ENCODE data around the gene HID1. TPM values are rescaled to one million over a fixed set of nuclear protein-coding genes. Genes with fewer than 3 reads are reported as not detected.
"Not testable (repeated sequence)": the region's sequence is repeated elsewhere in the genome, so short reads cannot be mapped to it uniquely, and the experiment has no call there.

Gene HID1
- total RNA-seq, 1 donor from 2014 or later, result 157 TPM

GRCh38 chr17:74916136-74916850 is 56.3 kb downstream of the HID1 start:
- Mint-ChIP-seq H3K27ac (ENCODE audit: unreplicated experiment) (no peak overlapping the region), H3K4me1 (ENCODE audit: unreplicated experiment) (no peaks in the 10 kb centered on the region), H3K4me3 (ENCODE audit: unreplicated experiment) (no peak overlapping the region), H3K9me3 (ENCODE audit: unreplicated experiment) (no peaks in the 10 kb centered on the region), H3K36me3 (ENCODE audit: low read depth, unreplicated experiment) (no peaks in the 10 kb centered on the region), H3K27me3 (ENCODE audit: unreplicated experiment) (peaks cover 8% of the 10 kb centered on the region)
- no peak for DNase-seq (ENCODE audit: low spot score)
- TF ChIP-seq, protein P1, sequence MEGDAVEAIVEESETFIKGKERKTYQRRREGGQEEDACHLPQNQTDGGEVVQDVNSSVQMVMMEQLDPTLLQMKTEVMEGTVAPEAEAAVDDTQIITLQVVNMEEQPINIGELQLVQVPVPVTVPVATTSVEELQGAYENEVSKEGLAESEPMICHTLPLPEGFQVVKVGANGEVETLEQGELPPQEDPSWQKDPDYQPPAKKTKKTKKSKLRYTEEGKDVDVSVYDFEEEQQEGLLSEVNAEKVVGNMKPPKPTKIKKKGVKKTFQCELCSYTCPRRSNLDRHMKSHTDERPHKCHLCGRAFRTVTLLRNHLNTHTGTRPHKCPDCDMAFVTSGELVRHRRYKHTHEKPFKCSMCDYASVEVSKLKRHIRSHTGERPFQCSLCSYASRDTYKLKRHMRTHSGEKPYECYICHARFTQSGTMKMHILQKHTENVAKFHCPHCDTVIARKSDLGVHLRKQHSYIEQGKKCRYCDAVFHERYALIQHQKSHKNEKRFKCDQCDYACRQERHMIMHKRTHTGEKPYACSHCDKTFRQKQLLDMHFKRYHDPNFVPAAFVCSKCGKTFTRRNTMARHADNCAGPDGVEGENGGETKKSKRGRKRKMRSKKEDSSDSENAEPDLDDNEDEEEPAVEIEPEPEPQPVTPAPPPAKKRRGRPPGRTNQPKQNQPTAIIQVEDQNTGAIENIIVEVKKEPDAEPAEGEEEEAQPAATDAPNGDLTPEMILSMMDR (IDR thresholded peaks at IDR 0.05; ENCODE audit: unreplicated experiment), result no peak

DNA sequence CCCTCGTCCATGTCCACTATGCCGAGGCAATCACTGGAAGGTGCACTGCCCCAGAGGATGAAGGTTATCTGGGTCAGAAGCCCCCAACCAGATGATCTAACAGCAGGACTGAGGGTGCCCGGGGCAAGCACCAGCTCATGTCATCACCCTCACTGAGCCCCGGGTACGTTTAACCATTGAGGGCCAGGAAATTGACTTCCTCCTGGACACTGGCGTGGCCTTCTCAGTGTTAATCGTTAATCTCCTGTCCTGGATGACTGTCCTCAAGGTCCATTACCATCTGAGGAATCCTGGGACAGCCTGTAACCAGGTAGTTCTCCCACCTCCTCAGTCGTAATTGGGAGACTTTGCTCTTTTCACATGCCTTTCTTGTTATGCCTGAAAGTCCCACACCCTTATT is 61.1 kb downstream of the HID1 start:
- H3K4me1 Mint-ChIP-seq (ENCODE audit: unreplicated experiment); H3K4me3 Mint-ChIP-seq (ENCODE audit: unreplicated experiment); DNase-seq (ENCODE audit: low spot score); H3K27me3 Mint-ChIP-seq (ENCODE audit: unreplicated experiment); H3K9me3 Mint-ChIP-seq (ENCODE audit: unreplicated experiment); H3K27ac Mint-ChIP-seq (ENCODE audit: unreplicated experiment); H3K36me3 Mint-ChIP-seq (ENCODE audit: low read depth, unreplicated experiment): not testable (repeated sequence)

GRCh38 chr17:74909097-74909496 is 63.5 kb downstream of the HID1 start:
- DNase-seq (ENCODE audit: low spot score); H3K4me3 Mint-ChIP-seq (ENCODE audit: unreplicated experiment); H3K4me1 Mint-ChIP-seq (ENCODE audit: unreplicated experiment); H3K27ac Mint-ChIP-seq (ENCODE audit: unreplicated experiment); H3K9me3 Mint-ChIP-seq (ENCODE audit: unreplicated experiment); H3K27me3 Mint-ChIP-seq (ENCODE audit: unreplicated experiment); H3K36me3 Mint-ChIP-seq (ENCODE audit: low read depth, unreplicated experiment): not testable (repeated sequence)

DNA sequence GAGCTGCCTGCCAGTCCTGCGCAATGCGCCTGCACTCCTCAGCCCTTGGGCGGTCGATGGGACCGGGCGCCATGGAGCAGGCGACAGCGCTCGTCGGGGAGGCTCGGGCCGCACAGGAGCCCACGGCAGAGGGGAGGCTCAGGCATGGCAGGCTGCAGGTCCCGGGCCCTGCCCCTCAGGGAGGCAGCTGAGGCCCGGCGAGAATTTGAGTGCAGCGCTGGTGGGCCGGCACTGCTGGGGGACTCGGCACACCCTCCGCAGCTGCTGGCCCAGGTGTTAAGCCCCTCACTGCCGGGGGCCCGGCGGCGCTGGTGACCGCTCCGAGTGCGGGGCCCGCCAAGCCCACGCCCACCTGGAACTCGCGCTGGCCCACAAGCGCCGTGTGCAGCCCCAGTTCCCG is 65.5 kb downstream of the HID1 start:
- no peaks in the 10 kb centered on the region for H3K36me3 Mint-ChIP-seq (ENCODE audit: low read depth, unreplicated experiment)
- H3K27me3 Mint-ChIP-seq (ENCODE audit: unreplicated experiment), result peaks cover 7% of the 10 kb centered on the region
- TF ChIP-seq, protein P1 (IDR thresholded peaks at IDR 0.05; ENCODE audit: unreplicated experiment), result no peak
- no peak overlapping the region for H3K27ac Mint-ChIP-seq (ENCODE audit: unreplicated experiment)
- no peak overlapping the region for H3K4me3 Mint-ChIP-seq (ENCODE audit: unreplicated experiment)
- peaks cover 4% of the 10 kb centered on the region for H3K4me1 Mint-ChIP-seq (ENCODE audit: unreplicated experiment)
- no peak for DNase-seq (ENCODE audit: low spot score)
- H3K9me3 Mint-ChIP-seq (ENCODE audit: unreplicated experiment), result no peaks in the 10 kb centered on the region

DNA sequence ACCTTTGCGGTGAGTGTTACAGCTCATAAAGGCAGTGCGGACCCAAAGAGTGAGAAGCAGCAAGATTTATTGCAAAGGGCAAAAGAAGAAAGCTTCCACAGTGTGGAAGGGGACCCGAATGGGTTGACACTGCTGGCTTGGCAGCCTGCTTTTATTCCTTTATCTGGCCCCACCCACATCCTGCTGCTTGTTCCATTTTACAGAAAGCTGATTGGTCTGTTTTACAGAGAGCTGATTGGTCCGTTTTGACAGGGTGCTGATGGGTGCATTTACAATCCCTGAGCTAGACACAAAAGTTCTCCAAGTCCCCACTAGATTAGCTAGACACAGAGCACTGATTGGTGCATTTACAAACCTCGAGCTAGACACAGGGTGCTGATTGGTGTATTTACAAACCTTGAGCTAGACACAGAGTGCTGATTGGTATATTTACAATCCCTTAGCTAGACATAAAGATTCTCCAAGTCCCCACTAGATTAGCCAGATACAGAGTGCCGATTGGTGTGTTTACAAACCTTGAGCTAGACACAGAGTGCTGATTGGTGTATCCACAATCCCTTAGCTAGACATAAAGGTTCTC is 66.3 kb downstream of the HID1 start:
- H3K4me1 Mint-ChIP-seq (ENCODE audit: unreplicated experiment); H3K27me3 Mint-ChIP-seq (ENCODE audit: unreplicated experiment); H3K36me3 Mint-ChIP-seq (ENCODE audit: low read depth, unreplicated experiment); H3K4me3 Mint-ChIP-seq (ENCODE audit: unreplicated experiment); DNase-seq (ENCODE audit: low spot score); H3K9me3 Mint-ChIP-seq (ENCODE audit: unreplicated experiment): not testable (repeated sequence)
- peak overlapping the region; percentile 74 for H3K27ac Mint-ChIP-seq (ENCODE audit: unreplicated experiment)

DNA sequence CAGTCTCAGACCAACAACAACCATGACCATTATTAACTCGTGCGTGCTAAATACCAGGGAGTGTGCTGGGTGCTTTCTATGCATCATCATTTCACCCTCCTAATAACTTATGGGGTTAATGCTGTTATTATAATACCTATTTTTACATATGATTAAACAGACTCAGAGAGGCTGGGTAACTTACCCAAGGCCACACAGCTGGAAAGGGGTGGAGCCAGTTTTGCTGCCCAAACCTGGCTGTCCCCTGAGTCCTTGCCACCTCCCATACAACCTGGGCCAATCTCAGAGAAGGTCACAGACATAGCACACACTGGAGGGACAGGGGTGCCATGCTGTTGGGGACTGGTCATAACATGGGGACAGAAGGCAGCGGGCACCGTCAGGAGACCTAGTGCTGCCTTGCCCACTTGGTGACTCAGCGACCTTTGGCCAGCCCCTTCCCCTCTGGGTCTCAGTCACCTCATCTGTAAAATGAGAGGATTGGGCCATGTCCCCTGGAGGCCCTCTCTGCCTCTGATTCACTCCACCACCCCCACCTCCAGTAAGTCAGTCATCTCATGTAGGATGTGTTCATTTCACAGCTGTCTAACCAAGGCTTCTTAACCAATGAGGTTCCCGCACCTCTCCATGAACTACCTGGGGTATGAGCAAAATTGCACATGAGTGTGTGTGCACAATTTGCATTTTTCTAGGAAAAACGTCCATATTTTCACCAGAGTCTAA is 67.7 kb downstream of the HID1 start:
- Mint-ChIP-seq H3K4me1 (ENCODE audit: unreplicated experiment) (peaks cover 4% of the 10 kb centered on the region), H3K27ac (ENCODE audit: unreplicated experiment) (no peak overlapping the region), H3K27me3 (ENCODE audit: unreplicated experiment) (peaks cover 7% of the 10 kb centered on the region), H3K36me3 (ENCODE audit: low read depth, unreplicated experiment) (no peaks in the 10 kb centered on the region), H3K4me3 (ENCODE audit: unreplicated experiment) (no peak overlapping the region), H3K9me3 (ENCODE audit: unreplicated experiment) (no peaks in the 10 kb centered on the region)
- DNase-seq (ENCODE audit: low spot score), result no peak
- TF ChIP-seq, protein P1 (IDR thresholded peaks at IDR 0.05; ENCODE audit: unreplicated experiment), result no peak

Data from endothelial cell (in vitro differentiated cells).